ENCODE data around the gene PKDREJ. TPM values are rescaled to one million over a fixed set of nuclear protein-coding genes. Genes with fewer than 3 reads are reported as not detected.

The PKDREJ gene, protein sequence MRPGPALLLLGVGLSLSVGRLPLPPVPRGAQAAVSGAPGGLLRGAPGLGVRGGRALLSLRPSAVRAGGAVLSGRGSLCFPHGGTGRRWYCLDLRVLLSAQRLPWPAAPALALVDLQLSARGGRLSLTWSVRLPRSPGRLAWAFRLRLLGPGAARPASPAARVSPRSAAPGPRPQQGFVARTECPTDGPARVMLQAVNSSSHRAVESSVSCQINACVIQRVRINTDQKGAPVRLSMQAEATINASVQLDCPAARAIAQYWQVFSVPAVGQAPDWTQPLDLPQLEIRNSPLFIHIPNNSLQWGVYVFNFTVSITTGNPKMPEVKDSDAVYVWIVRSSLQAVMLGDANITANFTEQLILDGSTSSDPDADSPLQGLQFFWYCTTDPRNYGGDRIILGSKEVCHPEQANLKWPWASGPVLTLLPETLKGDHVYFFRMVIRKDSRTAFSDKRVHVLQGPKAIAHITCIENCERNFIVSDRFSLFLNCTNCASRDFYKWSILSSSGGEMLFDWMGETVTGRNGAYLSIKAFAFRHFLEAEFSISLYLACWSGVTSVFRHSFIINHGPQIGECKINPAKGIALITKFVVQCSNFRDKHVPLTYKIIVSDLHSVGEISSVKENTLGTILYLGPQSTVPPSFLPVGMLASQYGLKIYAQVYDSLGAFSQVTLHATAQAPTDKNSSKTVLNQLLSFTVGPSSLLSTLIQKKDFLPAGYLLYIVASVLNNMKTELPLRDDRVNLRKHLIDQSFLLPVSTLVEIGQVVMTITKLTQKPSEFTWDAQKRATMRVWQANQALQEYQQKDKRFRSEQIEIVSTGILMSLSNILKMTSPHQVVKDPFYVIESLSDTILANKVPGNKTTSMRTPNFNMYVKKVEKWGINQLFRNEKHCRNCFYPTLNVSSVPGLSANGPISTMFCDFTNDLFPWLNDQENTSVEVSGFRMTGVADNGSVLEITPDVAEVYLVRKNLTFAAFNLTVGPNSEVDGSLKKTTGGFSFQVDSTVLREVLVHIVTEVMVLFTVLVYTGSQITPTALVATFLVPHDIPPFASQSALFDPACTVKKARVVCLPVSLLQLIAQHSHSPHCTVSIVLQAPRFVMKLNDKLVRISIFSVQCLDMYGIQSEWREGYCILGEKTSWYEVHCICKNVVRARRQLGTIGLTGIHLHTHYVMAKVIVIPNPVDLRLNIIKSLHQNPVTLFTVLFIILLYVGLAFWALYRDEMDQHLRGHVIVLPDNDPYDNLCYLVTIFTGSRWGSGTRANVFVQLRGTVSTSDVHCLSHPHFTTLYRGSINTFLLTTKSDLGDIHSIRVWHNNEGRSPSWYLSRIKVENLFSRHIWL (N-terminal part only)
- under 0.01 TPM in 1 of 2 replicates, not detected in the other for total RNA-seq

DNA sequence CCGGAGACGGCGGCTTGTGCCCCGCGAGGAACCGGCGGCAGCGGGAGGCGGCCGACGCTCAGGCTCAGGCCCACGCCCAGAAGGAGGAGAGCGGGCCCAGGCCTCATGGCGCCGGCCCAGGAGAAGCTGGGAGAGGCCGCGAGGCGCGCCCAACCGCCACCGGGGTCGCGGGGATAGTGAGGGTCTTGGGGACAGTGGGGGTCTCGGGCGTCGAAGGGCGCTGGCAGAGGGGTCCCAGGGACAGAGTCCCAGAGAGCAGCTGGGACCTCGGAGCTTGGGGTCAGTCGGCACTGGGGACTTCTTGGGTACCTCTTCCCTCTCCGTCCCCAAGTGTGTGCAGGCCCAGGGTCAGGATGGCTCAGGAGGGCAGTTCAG, at the start of gene PKDREJ:
TSS of gene PKDREJ (minus strand) at position 128 of the 375 bp plus-strand sequence. CDS start at position 107, 21 bp downstream.

DNA sequence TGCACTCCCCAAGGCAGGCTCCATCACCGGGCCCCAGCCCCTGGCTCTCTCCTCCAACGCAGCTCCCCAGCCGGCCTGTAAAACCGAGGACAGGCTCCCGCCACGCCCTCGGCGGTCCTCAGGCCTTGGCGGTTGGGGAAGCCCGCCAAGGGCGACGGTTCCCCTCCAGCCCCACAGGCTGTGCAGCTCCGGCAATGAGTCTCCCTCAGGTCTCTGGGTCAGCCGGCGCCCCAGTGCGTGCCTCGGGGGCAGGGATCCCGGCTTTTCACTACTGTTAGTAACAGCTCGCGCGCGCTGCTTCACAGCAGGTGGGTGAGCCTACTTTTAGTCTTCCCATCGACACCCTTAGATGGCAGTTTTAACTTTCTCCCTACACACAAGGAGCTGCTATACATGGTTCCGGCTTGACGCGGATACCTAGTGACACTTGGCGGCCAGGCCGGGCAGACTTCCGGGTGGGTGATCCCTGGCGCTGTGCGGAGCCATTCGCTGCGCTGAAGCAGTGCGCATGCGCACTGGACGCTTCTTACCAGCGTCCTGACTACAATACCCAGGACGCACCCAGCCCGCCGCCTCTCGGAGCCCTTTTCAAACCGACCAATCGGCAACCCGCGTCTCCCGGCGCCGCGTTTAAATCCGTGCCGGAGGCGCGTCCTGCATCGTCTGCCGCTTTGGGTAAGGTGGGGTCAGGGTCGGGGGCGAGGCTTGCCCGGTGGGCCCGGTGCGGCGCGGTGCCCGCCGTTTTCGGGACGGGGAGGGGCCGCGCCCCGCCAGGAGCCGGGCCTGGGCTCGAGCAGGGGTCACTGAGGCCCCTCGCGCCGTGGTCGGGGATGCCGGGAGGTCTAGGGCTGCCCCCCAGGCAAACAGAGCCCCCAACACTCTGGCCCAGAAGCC, 33.4 kb upstream of the PKDREJ start, which contains the start of gene GTSE1:
TSS of gene GTSE1 (plus strand) at position 614 of the 894 bp plus-strand sequence. CDS start 531 bp downstream, outside the sequence.

DNA sequence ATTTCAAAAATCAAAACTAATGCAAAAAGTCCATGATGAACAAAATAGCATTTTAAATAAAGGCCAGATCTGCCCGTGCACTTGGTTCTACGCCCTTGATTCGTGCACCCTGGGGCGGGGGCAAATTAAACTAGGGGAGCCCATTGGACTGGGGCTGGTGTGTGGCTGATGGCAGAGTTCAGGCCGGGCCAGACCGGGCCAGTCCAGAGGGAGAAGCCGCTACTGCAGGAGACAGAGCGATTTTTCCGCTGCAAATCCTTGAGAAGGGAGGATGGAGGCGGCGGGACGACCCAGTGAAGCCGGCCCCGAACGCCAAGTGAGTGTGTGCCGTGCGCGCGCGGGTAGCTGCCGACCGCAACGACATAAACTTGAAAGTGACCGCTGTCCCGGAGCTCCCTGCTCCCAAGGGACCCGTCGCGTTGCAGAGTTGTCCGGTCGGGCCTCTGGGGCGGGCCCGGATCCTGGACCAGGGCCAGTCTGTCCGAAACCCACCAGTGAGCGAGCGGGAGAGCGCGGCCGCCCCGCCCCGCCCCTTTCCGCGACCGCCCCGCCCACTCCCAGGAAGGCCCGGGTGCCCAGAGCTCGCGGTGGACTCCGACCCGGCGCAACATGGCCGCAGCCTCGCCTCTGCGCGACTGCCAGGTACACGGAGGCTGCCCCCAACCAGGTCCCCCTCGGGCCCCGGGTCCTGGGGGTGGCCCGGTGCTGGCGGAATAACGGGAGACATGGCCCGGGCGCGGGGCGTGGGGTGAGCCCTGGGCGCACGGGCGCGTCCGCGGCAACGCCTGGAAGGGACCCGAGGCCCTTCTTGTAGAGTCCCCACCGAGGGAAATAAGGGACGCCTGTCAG, 4.5 kb upstream of the PKDREJ start, which contains the start of gene TTC38:
TSS of gene TTC38 (plus strand) at position 578 of the 849 bp plus-strand sequence. CDS start at position 610, 32 bp downstream.

DNA sequence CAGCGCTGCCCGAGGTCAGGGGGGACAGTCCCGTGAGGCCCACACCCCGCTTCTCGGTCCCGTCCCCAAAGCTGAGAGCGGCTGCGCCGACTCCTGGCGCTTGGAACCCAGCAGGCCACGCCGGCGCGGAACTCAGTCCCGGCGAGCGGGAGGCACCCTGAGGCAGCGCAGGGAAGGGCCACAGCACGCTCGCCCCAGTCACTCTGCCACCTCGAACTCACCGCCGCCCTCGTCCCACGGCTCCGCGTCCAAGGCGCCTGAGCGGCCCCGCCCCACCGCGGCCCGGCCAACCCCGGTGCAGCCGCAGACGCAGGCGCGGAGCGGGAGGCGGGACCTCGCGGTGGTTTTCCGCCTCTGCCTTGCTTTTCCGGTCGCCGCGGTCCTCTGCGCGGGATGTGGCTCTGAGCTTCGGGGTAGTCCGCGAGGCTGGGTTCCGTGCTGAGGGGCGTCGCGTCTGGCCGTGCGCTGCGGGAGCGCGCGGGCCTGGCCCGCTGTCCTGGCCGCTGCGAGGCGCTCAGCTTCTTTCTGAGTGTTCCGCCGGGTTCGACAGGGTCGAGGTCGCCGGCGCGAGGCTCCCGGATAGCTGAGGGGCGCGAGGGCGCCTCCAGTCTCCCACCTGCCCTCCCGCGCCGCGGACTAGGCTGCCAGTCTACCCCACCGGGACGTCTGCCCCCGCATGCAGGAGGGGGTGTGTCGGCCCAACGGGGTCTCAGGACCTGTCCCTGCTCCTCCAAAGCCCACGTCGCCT, 12.9 kb downstream of the PKDREJ start, which contains the start of gene CDPF1:
TSS of gene CDPF1 (minus strand) at position 259 of the 748 bp plus-strand sequence. CDS start 2,009 bp downstream, outside the sequence.

Other genes with a start within 250 kb of the PKDREJ start
- 10.5 and 16.9 TPM in 2 replicates for gene PPARA, start 112.8 kb downstream of the PKDREJ start, total RNA-seq
- gene CDPF1, start 13.1 kb downstream of the PKDREJ start, total RNA-seq = 7.5 and 9.9 TPM in 2 replicates
- 15.5 and 23.0 TPM in 2 replicates for gene TTC38, start 4.7 kb upstream of the PKDREJ start, total RNA-seq
- 0.56 and 11.3 TPM in 2 replicates for gene GTSE1, start 33.5 kb upstream of the PKDREJ start, total RNA-seq
- gene TRMU, start 72.4 kb upstream of the PKDREJ start, total RNA-seq = 30.2 and 34.3 TPM in 2 replicates